GM12801 (cell line): ENCODE measurements around the gene CP.

Experiments used
- CTCF ChIP-seq: IDR thresholded peaks from one replicate; pipeline ENCODE4 v1.5.1; 2011; ENCODE audit warnings: control low read depth; ENCODE audit not compliant: insufficient read length; ENCODE audit errors: extremely low read depth

The CP gene

GRCh38 chr3:149195221-149195620 lies 26.4 kb downstream of the CP start:
- TF ChIP-seq CTCF = no peak

DNA sequence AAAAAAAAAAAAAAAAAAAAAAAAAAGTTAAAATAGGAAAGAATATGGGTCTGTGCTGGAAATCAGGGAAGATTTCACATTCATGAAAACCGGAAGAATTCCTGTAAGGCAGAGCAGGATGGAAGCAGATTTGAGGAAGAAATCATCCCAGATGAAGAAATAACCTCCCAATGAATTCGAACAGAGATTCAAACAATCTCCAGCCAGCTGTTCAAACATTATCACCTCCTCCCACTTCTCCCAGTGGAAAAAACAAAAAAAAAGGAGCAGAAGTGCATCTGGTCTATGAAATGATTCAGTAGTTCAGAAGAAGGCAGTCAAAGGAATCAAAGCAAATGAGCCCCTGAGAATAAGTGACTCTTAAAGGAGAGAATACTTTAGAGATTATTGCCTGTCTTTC lies 33.1 kb downstream of the CP start:
- TF ChIP-seq CTCF = no peak

DNA sequence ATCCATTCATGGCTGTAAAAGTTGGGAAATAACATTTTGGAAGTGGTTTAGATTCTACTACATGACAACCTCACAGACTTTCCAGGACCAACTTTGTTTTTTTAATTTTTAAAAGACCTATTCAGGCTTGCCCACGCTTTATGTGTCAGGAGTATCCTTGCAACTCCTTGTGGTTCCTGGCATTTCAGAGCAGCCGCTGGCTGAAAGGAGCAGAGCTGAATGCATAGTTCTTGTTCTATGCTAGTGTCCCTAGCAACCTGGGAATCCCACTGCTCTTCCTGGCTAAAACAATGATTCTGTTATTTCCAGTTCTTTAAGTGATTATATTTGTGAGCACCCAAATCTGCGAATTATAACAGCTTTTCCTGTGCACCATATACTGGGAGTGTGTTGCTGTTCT lies 34.9 kb downstream of the CP start:
- TF ChIP-seq CTCF = no peak

DNA sequence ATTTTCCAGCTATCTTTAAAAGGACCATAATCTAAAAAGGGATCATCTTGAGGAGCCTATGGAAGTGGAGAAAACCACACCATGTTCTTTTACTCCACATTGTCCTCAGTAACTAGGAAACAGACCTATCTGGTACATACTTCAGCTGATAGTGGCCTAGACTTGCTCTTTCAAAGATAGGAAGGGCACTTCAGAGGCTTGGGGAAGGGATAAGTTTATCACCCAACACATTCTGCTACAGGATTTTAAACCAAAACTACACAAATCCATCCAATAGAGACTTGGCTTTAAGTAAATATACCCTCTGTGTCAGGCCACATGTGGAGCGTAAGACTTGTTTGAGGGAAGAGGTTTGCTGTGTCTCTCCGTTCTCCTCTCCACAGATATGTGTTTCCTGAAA lies 35.4 kb downstream of the CP start:
- TF ChIP-seq CTCF = no peak

DNA sequence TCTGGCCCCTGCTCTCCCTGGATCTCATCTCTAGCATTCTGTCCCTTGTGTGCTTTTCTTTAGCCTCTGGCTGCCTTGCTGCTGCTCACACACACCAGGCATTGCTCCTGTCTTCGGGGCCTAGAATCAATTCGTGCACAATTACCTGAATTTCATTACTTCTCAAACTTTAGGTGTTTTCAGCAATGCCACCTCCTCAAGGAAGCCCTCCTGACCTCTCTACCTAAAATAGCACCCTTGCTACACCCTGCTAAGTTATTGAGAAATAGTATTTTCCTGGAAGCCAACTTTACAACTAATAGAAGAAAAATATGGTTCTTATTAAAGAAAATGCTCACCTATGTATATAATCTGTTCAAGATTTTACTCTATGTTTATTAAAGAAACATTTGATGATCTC lies 40.4 kb downstream of the CP start:
- TF ChIP-seq CTCF = no peak

- TF ChIP-seq CTCF = no peak
These were observed 41.5 kb downstream of the CP start for GRCh38 chr3:149180057-149180573.

- TF ChIP-seq CTCF = no peak
These were observed 42.4 kb downstream of the CP start for GRCh38 chr3:149179220-149179619.

- TF ChIP-seq CTCF = no peak
These were observed 44.5 kb downstream of the CP start for GRCh38 chr3:149177122-149177521.
